Effector memory CD4-positive, alpha-beta T cell (primary cell): ENCODE data around the gene POR.

Source experiments
- DNase-seq, 3 donors: peaks; one replicate each; pipeline ENCODE4 v3.0.0-alpha.2; 2020
- H3K27ac ChIP-seq: 2 replicates; pipeline ENCODE4 v1.7.0; 2013; ENCODE audit warnings: mild to moderate bottlenecking, low read length, moderate library complexity; ENCODE audit not compliant: insufficient read depth, poor library complexity, severe bottlenecking
- H3K27me3 ChIP-seq: replicated peaks from 2 replicates; pipeline ENCODE4 v1.7.0; 2013; ENCODE audit warnings: mild to moderate bottlenecking, low read length; ENCODE audit not compliant: insufficient read depth, control insufficient read depth, poor library complexity, severe bottlenecking
- H3K36me3 ChIP-seq: 2 replicates; pipeline ENCODE4 v1.7.0; 2013; ENCODE audit warnings: mild to moderate bottlenecking, low read length, moderate library complexity; ENCODE audit not compliant: control insufficient read depth, insufficient read depth
- H3K4me1 ChIP-seq: 2 replicates; pipeline ENCODE4 v1.7.0; 2013; ENCODE audit warnings: low read length, mild to moderate bottlenecking; ENCODE audit not compliant: control insufficient read depth, insufficient read depth, poor library complexity, severe bottlenecking
- H3K4me3 ChIP-seq: 2 replicates; pipeline ENCODE4 v1.7.0; 2013; ENCODE audit warnings: low read length, low read depth, mild to moderate bottlenecking; ENCODE audit not compliant: insufficient read depth, poor library complexity, severe bottlenecking
- H3K9me3 ChIP-seq: 2 replicates; pipeline ENCODE4 v1.7.0; 2013; ENCODE audit warnings: mild to moderate bottlenecking, low read length, moderate library complexity; ENCODE audit not compliant: control insufficient read depth

The POR gene

DNA sequence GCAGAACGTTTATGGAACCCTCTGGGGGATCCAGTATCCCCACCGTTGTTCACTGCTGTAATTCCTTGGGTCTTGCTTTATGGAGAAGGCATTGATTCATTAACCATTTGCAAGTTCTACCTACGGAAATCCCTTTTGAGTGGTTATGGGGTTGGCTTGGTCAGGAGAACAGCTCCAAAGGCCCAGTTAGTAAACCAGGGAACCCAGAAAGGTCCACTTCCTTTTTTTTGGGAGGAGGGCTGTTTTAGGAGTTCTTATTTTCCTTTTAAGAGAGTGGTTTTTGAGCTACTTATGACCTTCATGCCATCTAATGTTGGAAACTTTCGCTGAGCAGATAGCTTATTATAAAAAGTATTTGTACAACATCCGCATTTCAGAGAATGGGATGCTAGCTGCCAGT lies 1.3 kb downstream of the POR start:
- peaks cover 21% of the 10 kb centered on the region for H3K4me1 ChIP-seq
- H3K4me3 ChIP-seq: peak overlapping the region; percentile 92
- no peak for DNase-seq
- H3K27ac ChIP-seq: no peak overlapping the region
- no peaks in the 10 kb centered on the region for H3K9me3 ChIP-seq
- H3K27me3 ChIP-seq: no peaks in the 10 kb centered on the region
- no peaks in the 10 kb centered on the region for H3K36me3 ChIP-seq

DNA sequence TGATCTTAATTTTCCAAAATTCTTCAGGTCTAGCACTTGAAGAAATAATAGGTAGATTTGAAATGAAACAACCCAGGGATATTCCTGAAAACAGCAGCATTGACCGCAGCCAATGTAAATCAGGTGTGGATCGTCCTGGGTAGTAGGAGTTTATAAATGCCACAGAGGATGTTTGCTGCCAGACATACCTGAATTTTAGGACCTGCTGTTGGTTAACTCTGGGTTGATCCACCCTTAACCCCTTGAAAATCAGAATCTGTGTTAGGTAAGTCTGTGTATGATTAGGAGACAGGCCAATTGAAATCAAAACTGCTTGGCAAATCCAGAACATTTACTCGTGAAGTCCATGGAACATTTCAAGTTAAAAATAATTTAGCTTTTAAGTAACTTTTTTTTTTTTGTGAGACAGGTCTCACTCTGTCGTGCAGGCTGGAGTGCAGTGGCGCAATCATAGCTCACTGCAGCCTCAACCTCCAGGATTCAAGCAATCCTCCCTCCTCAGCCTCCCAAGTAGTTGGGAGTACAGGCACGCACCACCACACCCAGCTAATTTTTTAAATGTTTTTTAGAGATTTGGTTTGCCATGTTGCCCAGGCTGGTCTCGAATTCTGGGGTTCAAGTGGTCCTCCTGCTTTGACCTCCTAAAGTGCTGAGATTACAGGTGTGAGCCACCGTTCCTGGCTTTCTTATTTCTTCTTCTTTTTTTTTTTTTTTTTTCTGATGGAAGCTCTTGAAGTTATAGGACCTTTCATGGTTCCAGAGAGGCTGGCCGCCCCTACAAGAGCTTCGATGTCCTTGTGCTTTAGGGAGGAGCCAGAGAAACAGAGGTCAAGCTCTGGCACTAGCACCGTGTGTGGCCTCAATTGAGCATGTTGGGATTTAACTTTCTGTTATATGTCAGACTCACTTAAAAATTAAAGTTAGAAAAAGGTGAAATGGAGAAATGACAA lies 2.0 kb downstream of the POR start:
- H3K9me3 ChIP-seq: no peaks in the 10 kb centered on the region
- DNase-seq: no peak
- no peak overlapping the region for H3K4me3 ChIP-seq
- no peaks in the 10 kb centered on the region for H3K27me3 ChIP-seq
- no peak overlapping the region for H3K27ac ChIP-seq
- H3K4me1 ChIP-seq: peaks cover 21% of the 10 kb centered on the region
- H3K36me3 ChIP-seq: no peaks in the 10 kb centered on the region

DNA sequence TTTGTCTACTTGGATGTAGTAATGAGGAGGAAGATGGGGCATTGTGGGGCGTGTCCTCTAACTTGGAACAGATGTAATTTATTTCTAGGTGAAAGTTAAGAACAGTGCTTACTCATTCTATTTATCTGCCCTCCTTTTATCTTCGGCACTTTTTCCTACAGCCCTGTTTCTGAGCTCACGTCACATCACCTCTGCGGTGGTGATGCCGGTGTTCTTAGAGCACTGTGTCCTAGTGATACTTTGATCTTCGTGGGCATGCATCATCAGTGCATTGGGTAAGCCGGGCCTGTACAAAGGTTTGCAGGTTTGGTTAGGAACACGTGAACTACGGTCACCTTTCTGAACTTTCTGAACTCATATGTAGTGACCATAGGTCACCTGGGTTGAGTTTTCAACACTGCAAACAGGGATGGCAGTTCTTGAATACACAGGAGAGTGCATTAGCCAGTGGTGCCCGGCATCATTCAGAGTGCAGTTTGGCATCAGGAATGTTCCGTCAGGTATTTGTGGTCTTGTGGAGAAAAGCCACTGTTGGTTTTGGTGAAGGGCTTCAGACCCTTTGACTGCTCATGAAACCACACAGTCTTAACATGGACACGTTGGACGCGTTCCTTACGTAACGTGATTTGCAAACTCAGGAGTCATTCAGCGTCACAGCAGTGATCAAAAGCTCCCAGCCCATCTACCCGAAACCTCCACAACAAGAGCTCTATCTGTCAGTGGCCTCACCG lies 5.6 kb downstream of the POR start:
- Histone ChIP-seq H3K27ac (no peak overlapping the region), H3K4me1 (peaks cover 14% of the 10 kb centered on the region), H3K9me3 (no peaks in the 10 kb centered on the region), H3K27me3 (no peaks in the 10 kb centered on the region), H3K4me3 (no peak overlapping the region), H3K36me3 (no peaks in the 10 kb centered on the region)
- no peak for DNase-seq

DNA sequence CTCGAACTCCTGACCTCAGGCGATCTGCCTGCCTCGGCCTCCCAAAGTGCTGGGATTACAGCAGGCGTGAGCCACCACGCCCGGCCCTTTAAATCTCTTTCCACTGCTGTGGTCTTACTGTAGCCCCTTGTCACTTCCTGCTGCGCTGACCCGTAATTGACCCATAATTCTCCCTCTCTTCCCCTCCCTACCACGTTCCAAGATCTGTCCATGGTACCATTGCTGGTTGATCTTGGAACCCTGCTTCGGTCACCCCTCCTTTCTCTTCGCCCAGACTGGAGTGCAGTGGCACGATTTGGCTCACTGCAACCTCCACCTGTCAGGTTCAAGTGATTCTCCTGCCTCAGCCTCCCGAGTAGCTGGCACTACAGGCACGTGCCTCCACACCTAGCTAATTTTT lies 6.5 kb downstream of the POR start:
- no peak for DNase-seq
- Histone ChIP-seq H3K4me3 (no peak overlapping the region), H3K4me1 (peaks cover 6% of the 10 kb centered on the region), H3K27me3 (no peaks in the 10 kb centered on the region), H3K9me3 (no peaks in the 10 kb centered on the region), H3K27ac (no peak overlapping the region), H3K36me3 (no peaks in the 10 kb centered on the region)

DNA sequence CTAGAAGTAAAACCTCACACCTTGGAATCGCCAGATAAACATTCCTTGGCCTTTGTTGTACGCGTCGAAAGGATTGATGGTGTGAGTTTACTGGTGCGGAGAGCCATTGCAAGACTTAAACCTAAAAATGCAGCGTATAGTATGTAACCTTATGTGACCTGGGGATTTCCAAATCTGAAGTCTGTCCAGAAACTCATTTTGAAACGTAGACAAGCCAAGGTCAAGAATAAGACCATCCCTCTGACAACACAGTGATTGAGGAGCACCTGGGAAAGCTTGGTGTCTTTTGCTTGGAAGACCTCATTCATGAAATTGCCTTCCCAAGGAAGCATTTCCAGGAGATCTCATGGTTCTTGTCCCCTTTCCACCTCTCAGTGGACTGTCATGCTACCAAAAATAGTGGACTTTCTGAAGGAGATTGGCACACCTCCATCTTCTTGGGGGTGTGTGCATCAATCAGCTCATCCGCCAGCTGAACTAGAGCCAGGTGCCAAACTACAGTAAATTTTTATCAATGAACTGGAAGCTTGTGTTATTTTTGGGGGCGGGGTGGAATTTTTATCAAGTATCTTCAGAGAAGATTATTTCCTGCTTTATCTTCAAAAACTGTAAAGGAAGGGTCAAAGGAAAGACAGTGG lies 8.1 kb downstream of the POR start:
- no peaks in the 10 kb centered on the region for H3K36me3 ChIP-seq
- H3K4me1 ChIP-seq: peaks cover 6% of the 10 kb centered on the region
- H3K27ac ChIP-seq: no peak overlapping the region
- H3K4me3 ChIP-seq: no peak overlapping the region
- H3K27me3 ChIP-seq: no peaks in the 10 kb centered on the region
- no peak for DNase-seq
- no peaks in the 10 kb centered on the region for H3K9me3 ChIP-seq

DNA sequence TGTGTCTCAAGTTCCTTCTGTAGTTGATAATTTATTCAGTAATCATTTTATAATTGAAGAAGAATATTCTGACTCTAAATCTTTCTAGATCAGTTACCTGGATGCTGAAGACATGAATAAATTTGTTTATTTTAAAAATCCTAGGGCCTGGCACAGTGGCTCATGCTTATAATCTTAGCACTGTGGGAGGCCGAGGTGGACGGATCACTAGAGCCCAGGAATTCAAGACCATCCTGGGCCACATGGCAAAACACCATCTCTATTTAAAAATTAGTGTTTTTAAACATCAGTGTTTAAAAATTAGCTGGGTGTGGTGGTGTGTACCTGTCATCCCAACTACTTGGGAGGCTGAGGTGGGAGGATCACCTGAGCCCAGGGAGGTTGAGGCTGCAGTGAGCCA lies 9.3 kb downstream of the POR start:
- Histone ChIP-seq H3K36me3 (no peaks in the 10 kb centered on the region), H3K4me3 (no peak overlapping the region)

DNA sequence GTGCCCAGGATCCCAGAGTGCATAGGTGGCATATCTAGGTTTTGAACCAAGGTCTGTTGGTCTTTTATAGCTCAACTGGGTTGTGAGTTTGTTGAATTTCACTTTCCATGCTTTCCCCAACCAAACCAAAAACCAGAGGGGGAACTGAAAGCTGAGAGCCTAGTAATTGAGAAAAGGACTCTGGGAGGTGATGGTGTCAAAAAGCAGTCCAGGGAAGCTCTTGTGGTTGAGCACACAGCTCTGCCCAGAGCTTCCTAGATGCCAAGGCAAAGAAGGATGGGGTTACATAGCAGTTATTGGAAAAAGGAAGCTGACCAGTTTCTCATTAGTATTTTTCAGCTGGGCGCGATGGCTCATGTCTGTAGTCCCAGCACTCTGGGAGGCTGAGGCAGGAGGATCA lies 9.9 kb downstream of the POR start:
- Histone ChIP-seq H3K27me3 (no peaks in the 10 kb centered on the region), H3K4me3 (no peak overlapping the region), H3K4me1 (peaks cover 10% of the 10 kb centered on the region), H3K27ac (no peak overlapping the region), H3K36me3 (no peaks in the 10 kb centered on the region), H3K9me3 (no peaks in the 10 kb centered on the region)
- DNase-seq: no peak

More for the DNA sequence above, 9.3 kb downstream of the POR start:
- no peak for DNase-seq
- H3K4me1 ChIP-seq: peaks cover 12% of the 10 kb centered on the region
- no peak overlapping the region for H3K27ac ChIP-seq
- no peaks in the 10 kb centered on the region for H3K9me3 ChIP-seq
- no peaks in the 10 kb centered on the region for H3K27me3 ChIP-seq

DNA sequence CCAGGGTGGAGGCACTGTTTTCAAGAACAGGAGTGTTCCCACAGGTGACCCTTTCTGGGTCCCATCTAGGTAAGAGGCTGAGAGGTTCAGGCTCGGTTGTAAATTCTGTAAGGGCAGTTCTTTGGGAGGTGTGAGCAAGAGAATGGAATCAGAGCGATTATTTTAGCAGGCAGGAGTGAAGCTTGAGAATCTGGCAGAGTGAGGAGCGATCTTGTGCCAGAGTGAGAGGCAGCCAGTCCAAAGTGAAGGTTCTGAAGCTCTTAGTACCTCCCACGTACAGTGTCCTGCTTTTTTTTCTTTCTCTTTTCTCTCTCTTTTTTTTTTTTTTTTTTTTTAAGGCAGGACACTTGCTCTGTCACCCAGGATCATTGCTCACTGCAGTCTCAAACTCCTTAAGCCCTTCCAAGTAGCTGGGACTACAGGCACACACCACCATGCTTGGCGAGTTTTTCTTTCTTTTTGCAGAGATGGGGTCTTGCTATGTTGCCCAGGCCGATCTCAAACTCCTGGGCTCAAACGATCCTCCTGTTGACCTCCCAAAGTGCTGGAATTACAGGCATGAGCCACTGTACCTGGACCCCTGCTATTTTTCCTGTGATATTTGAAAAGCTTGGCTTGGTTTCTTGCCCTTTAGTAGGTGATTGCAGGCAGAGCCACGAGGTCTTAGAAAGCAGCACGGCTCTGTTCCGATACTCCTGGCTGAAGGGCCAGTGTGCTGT lies 10.9 kb downstream of the POR start:
- no peaks in the 10 kb centered on the region for H3K36me3 ChIP-seq
- no peak for DNase-seq
- no peaks in the 10 kb centered on the region for H3K9me3 ChIP-seq
- peaks cover 6% of the 10 kb centered on the region for H3K4me1 ChIP-seq
- no peak overlapping the region for H3K4me3 ChIP-seq
- no peak overlapping the region for H3K27ac ChIP-seq
- H3K27me3 ChIP-seq: no peaks in the 10 kb centered on the region

DNA sequence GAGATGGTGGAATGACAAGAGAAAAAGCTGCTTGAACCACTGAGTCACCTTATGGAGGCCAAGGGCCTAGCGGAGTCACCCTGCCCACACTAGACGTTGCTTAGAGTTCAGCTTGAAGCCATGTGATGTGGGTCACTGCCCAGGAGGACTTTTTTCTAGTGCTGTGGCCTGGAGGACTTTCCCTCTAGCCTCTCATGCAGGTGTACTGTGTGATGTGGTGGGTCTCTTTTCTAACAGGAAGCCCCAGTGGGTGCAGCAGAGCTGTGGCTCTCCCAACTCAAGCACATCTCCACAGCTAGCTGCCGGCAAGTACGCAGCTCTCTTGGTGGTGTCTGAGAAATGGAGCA lies 13.6 kb downstream of the POR start:
- H3K27ac ChIP-seq: no peak overlapping the region
- no peak for DNase-seq
- no peaks in the 10 kb centered on the region for H3K36me3 ChIP-seq
- no peaks in the 10 kb centered on the region for H3K9me3 ChIP-seq
- peaks cover 6% of the 10 kb centered on the region for H3K4me1 ChIP-seq
- no peaks in the 10 kb centered on the region for H3K27me3 ChIP-seq
- no peak overlapping the region for H3K4me3 ChIP-seq
